Right atrium auricular region (tissue), 2 donors: ENCODE results near the gene TXNDC5. TPM values are rescaled to one million over a fixed set of nuclear protein-coding genes. Genes with fewer than 3 reads are reported as not detected.

Source experiments
- DNase-seq: peaks from one replicate; pipeline ENCODE4 v3.0.0-alpha.2; 2019; ENCODE audit warnings: low spot score
- H3K27ac ChIP-seq, 2 donors: fragments of 200-600 bp; sonication (generic); 1 replicate in 1 of 2; 2 replicates in 1 of 2; pipeline ENCODE4 v1.5.1; 2016 to 2019
- H3K27me3 ChIP-seq, 2 donors: fragments of 200-600 bp; sonication (generic); one replicate each; pipeline versions ENCODE4 v1.5.1 to v1.6.0; 2017 to 2019
- H3K36me3 ChIP-seq: fragments of 200-600 bp; sonication (generic); one replicate; pipeline ENCODE4 v1.5.1; 2016
- H3K4me1 ChIP-seq, 2 donors: fragments of 200-600 bp; sonication (generic); one replicate each; pipeline versions ENCODE4 v1.5.1 to v1.6.0; 2017 to 2019
- H3K4me3 ChIP-seq, 2 donors: fragments of 200-600 bp; sonication (generic); 1 replicate in 1 of 2; 2 replicates in 1 of 2; pipeline ENCODE4 v1.5.1; 2017 to 2019; ENCODE audit warnings: mild to moderate bottlenecking in 1 of 2, moderate library complexity in 1 of 2
- H3K9me3 ChIP-seq, 2 donors: fragments of 200-600 bp; sonication (generic); one replicate each; pipeline ENCODE4 v1.5.1; 2019
- total RNA-seq, 2 donors: library from RNA; depleted of rRNA; stranded (reverse); fragments of >200 nt; gene quantifications; one replicate each; pipeline ENCODE4 v1.1.0, GENCODE V29; 2016
- TF ChIP-seq, protein P1 (sequence below), 2 donors: fragments of 200-600 bp; sonication (generic); IDR thresholded peaks; one replicate each; pipeline ENCODE4 v1.5.1; 2019; ENCODE audit warnings: antibody characterized with exemption in 2 of 2

Gene TXNDC5
- total RNA-seq, 2 donors from 2014 or later = 71.3 to 82.0 TPM

DNA sequence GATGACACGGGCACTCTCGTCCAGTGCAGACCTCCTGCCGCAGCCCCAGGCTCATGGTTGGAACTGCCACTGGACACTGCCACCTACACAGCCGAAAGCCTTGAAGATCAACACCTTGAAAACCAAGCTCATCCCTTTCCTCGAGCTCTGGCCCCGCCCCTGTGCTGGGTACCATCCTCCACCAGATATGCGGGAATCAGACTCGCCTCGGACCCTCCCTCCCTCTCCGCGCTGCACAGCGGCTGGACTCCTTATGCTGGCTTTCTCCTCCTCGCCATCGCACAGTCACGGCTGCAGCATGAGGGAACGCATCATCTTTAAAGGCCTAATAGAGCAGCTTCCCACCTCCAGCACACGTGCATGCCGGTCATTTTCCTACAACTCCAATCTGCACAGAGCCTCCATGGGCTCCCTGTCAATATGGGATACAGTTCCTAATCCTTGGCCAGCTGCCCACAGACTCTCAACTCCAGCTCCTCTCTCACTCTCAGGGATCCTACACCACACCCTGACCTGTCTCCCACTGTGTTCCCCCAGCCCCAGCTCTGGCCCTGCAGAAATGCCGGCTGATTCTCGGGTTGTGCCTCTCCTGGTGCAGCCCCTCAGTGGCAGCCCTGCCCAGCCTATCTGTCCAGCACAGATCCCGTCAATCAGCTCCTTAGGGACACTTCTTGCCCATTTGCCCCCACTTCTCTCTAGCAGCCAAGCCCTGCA is 23.2 kb downstream of the TXNDC5 start:
- Histone ChIP-seq H3K27ac (no peak overlapping the region), H3K4me1 (peaks cover 0 to 8% of the 10 kb centered on the region in 2 donors), H3K27me3 (no peaks in the 10 kb centered on the region), H3K4me3 (no peak overlapping the region), H3K9me3 (no peaks in the 10 kb centered on the region), H3K36me3 (peaks cover 88% of the 10 kb centered on the region)
- DNase-seq = no peak
- TF ChIP-seq, protein P1, sequence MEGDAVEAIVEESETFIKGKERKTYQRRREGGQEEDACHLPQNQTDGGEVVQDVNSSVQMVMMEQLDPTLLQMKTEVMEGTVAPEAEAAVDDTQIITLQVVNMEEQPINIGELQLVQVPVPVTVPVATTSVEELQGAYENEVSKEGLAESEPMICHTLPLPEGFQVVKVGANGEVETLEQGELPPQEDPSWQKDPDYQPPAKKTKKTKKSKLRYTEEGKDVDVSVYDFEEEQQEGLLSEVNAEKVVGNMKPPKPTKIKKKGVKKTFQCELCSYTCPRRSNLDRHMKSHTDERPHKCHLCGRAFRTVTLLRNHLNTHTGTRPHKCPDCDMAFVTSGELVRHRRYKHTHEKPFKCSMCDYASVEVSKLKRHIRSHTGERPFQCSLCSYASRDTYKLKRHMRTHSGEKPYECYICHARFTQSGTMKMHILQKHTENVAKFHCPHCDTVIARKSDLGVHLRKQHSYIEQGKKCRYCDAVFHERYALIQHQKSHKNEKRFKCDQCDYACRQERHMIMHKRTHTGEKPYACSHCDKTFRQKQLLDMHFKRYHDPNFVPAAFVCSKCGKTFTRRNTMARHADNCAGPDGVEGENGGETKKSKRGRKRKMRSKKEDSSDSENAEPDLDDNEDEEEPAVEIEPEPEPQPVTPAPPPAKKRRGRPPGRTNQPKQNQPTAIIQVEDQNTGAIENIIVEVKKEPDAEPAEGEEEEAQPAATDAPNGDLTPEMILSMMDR (IDR thresholded peaks at IDR 0.05) = no peak

GRCh38 chr6:7886132-7886531 is 24.5 kb downstream of the TXNDC5 start:
- DNase-seq = no peak
- H3K27ac ChIP-seq = no peak overlapping the region
- H3K36me3 ChIP-seq = peaks cover 100% of the 10 kb centered on the region
- H3K4me3 ChIP-seq = no peak overlapping the region
- peaks cover 0 to 3% of the 10 kb centered on the region in 2 donors for H3K4me1 ChIP-seq
- no peaks in the 10 kb centered on the region for H3K9me3 ChIP-seq
- TF ChIP-seq, protein P1 (IDR thresholded peaks at IDR 0.05) = no peak
- no peaks in the 10 kb centered on the region for H3K27me3 ChIP-seq

GRCh38 chr6:7883381-7883780 is 27.2 kb downstream of the TXNDC5 start:
- Histone ChIP-seq H3K4me1 (no peaks in the 10 kb centered on the region), H3K27ac (no peak overlapping the region), H3K36me3 (peaks cover 89% of the 10 kb centered on the region), H3K27me3 (no peaks in the 10 kb centered on the region), H3K4me3 (no peak overlapping the region), H3K9me3 (no peaks in the 10 kb centered on the region)
- TF ChIP-seq, protein P1 (IDR thresholded peaks at IDR 0.05) = no peak
- DNase-seq = no peak

DNA sequence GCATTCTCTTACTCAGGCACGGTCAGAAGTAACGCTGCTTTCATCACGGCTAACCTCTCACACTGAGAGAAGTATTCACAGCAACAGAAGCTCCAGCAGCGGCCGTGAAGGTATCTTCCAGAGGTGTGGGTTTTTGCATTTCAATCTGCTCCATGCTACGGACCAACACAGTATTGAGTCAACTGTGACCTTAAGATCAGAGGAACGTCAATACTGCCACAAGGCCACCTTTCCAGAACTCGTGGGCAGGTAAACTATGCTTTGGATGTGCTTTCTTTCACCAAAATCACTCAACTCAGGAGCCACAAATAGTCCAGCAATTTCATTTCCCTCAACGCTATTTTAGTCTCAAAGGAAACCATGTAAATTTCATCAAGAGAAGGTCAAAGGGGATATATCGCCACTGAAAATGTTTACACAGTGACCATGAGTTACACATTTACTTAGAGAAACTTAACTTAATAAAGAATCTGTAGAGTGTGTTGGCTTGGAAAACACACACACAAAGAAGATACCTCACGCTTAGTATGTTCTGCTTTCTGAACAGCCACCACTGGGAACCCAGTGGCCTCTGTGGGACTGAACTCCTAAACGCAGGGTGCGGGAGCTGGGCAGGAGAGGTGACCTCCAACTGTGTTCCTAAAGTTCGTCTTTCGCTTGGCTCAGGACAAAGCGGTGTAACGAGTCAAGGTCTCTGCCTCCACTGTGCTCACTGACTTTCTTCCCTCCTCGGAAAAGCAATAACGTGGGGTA is 27.9 kb downstream of the TXNDC5 start:
- no peak overlapping the region for H3K4me3 ChIP-seq
- DNase-seq = no peak
- no peaks in the 10 kb centered on the region for H3K4me1 ChIP-seq
- no peak overlapping the region for H3K27ac ChIP-seq
- H3K36me3 ChIP-seq = peaks cover 82% of the 10 kb centered on the region
- no peaks in the 10 kb centered on the region for H3K27me3 ChIP-seq
- H3K9me3 ChIP-seq = no peaks in the 10 kb centered on the region
- TF ChIP-seq, protein P1 (IDR thresholded peaks at IDR 0.05) = no peak

DNA sequence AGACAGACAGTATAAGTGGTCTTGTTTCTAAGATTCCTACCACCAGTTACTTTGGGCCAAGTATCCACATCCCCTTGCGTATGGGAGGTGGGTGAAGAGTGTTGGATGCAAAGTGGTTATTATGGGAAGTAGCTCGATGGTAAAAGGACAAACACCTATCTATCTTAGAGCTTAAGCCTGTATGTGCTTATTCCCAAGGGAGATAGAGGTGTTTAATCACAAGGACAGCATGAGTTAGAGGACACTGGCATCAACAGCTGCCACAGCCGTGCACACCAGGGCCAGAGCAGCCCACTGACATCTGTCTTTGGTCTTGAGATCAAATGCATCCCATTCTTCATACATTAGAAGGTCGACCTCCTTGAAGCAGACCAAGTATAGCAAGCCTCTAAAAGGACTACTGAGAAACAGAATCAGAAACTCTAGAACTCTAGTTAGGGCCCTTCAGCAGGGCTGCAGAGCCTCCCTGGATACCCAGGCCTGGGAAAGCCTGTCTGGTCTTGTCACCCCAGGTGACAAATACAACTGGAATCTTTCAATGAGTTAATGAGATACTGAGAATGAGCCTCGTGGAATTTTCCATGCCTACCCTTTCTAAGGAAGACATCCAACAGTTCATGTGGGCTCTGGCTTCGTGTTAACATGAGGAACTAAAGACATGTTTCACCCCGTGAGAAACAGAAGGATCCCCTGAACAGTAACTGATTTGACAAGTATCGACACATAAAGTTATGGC is 28.7 kb downstream of the TXNDC5 start:
- no peak for DNase-seq
- H3K27me3 ChIP-seq = no peaks in the 10 kb centered on the region
- no peak overlapping the region for H3K27ac ChIP-seq
- TF ChIP-seq, protein P1 (IDR thresholded peaks at IDR 0.05) = no peak
- H3K9me3 ChIP-seq = no peaks in the 10 kb centered on the region
- H3K4me3 ChIP-seq = no peak overlapping the region
- H3K36me3 ChIP-seq = peaks cover 74% of the 10 kb centered on the region
- no peaks in the 10 kb centered on the region for H3K4me1 ChIP-seq
